Neural cell (in vitro differentiated cells): ENCODE data around the gene NIPSNAP3A. TPM values are rescaled to one million over a fixed set of nuclear protein-coding genes. Genes with fewer than 3 reads are reported as not detected.

Experiments
- H2AFZ ChIP-seq: fragments of 200-600, 300-800 bp; sonication (generic), shearing (Covaris generic); 2 replicates; pipeline ENCODE4 v1.6.0; 2014; ENCODE audit warnings: low read depth, mild to moderate bottlenecking, antibody characterized with exemption, low read length, moderate library complexity
- H3F3A ChIP-seq: fragments of 200-600 bp; shearing (Covaris generic); 2 replicates; pipeline ENCODE4 v1.6.1; 2016; ENCODE audit warnings: mild to moderate bottlenecking, moderate library complexity, mixed read lengths, antibody characterized with exemption, low read length; ENCODE audit not compliant: insufficient read depth, poor library complexity, severe bottlenecking
- H3K27ac ChIP-seq: fragments of 200-600, 300-800 bp; sonication (generic), shearing (Covaris generic); 2 replicates; pipeline ENCODE4 v1.5.1; 2014; ENCODE audit warnings: mild to moderate bottlenecking, low read length, moderate library complexity
- H3K27me3 ChIP-seq: fragments of 300-800, 200-600 bp; sonication (generic), shearing (Covaris generic); 2 replicates; pipeline ENCODE4 v1.6.0; 2014; ENCODE audit warnings: mild to moderate bottlenecking, low read depth, low read length, moderate library complexity; ENCODE audit not compliant: insufficient read depth
- H3K36me3 ChIP-seq: fragments of 300-800, 200-600 bp; sonication (generic), shearing (Covaris generic); 2 replicates; pipeline ENCODE4 v1.5.1; 2014; ENCODE audit warnings: mild to moderate bottlenecking, antibody characterized with exemption, low read length, moderate library complexity; ENCODE audit not compliant: insufficient read depth
- H3K4me2 ChIP-seq: fragments of 300-800, 200-600 bp; sonication (generic), shearing (Covaris generic); 2 replicates; pipeline ENCODE4 v1.6.0; 2014; ENCODE audit warnings: mild to moderate bottlenecking, low read length
- H3K4me3 ChIP-seq: fragments of 300-800, 200-600 bp; sonication (generic), shearing (Covaris generic); 2 replicates; pipeline ENCODE4 v1.5.1; 2014; ENCODE audit warnings: mild to moderate bottlenecking, low read length, moderate library complexity
- H3K79me2 ChIP-seq: fragments of 200-600 bp; shearing (Covaris generic); replicated peaks from 2 replicates; pipeline ENCODE4 v1.6.0; 2014; ENCODE audit warnings: mild to moderate bottlenecking, low read length, moderate library complexity; ENCODE audit not compliant: insufficient read depth
- H3K9ac ChIP-seq: fragments of 300-800, 200-600 bp; sonication (generic), shearing (Covaris generic); 2 replicates; pipeline ENCODE4 v1.6.1; 2016; ENCODE audit warnings: mild to moderate bottlenecking, low read length, mixed read lengths
- H3K9me2 ChIP-seq: fragments of 200-600 bp; shearing (Covaris generic); 2 replicates; pipeline ENCODE4 v1.6.1; 2016; ENCODE audit warnings: mild to moderate bottlenecking, low read length, mixed read lengths; ENCODE audit not compliant: insufficient read depth
- H3K9me3 ChIP-seq: fragments of 200-600, 300-800 bp; sonication (generic), shearing (Covaris generic); 2 replicates; pipeline ENCODE4 v1.6.1; 2016; ENCODE audit warnings: mild to moderate bottlenecking, mixed run types, low read length, moderate library complexity, mixed read lengths
- H4K20me1 ChIP-seq: fragments of 200-600 bp; shearing (Covaris generic); 2 replicates; pipeline ENCODE4 v1.6.1; 2016; ENCODE audit warnings: mild to moderate bottlenecking, mixed run types; ENCODE audit not compliant: insufficient read depth
- EP300 ChIP-seq: fragments of 450-650 bp; conservative IDR thresholded peaks from 2 replicates; pipeline ENCODE4 v1.6.1; 2014; ENCODE audit warnings: antibody characterized with exemption, mild to moderate bottlenecking, moderate library complexity; ENCODE audit not compliant: poor library complexity, severe bottlenecking
- EZH2 ChIP-seq: fragments of 200-600, 300-800 bp; shearing (Covaris generic), sonication (generic); IDR thresholded peaks from 2 replicates; pipeline ENCODE4 v1.6.1; 2014; ENCODE audit warnings: antibody characterized with exemption, low read length, borderline replicate concordance, mild to moderate bottlenecking; ENCODE audit not compliant: insufficient read depth, poor library complexity, severe bottlenecking
- MXI1 ChIP-seq: fragments of 450-650 bp; conservative IDR thresholded peaks from 2 replicates; pipeline ENCODE4 v1.6.1; 2014; ENCODE audit warnings: antibody characterized with exemption, mild to moderate bottlenecking; ENCODE audit not compliant: poor library complexity, severe bottlenecking
- POLR2AphosphoS5 ChIP-seq: IDR thresholded peaks from 2 replicates; pipeline ENCODE4 v1.6.1; 2012
- RAD21 ChIP-seq: fragments of 450-650 bp; conservative IDR thresholded peaks from 2 replicates; pipeline ENCODE4 v1.6.1; 2014; ENCODE audit warnings: antibody characterized with exemption, mild to moderate bottlenecking, moderate library complexity
- SMC3 ChIP-seq: fragments of 450-650 bp; conservative IDR thresholded peaks from 2 replicates; pipeline ENCODE4 v1.6.1; 2014; ENCODE audit warnings: antibody characterized with exemption, mild to moderate bottlenecking, moderate library complexity; ENCODE audit not compliant: poor library complexity
- TAF1 ChIP-seq: IDR thresholded peaks from 2 replicates; pipeline ENCODE4 v1.6.1; 2012; ENCODE audit warnings: low read depth
- polyA plus RNA-seq: library from polyadenylated mRNA; depleted of rRNA; stranded (reverse); fragments of >200 nt; gene quantifications from 2 replicates; pipeline ENCODE4 v1.2.3, GENCODE V29; 2014
- TF ChIP-seq, protein P1 (sequence below): fragments of 450-650 bp; IDR thresholded peaks from 2 replicates; pipeline ENCODE4 v1.5.1; 2014; ENCODE audit warnings: antibody characterized with exemption, mild to moderate bottlenecking, moderate library complexity; ENCODE audit not compliant: poor library complexity, severe bottlenecking
- TF ChIP-seq, protein P2 (sequence below): IDR thresholded peaks from 2 replicates; pipeline ENCODE4 v1.6.1; 2012; ENCODE audit warnings: borderline replicate concordance

NIPSNAP3A gene
- polyA plus RNA-seq, 1 donor from 2014 or later = 51.9 TPM

DNA sequence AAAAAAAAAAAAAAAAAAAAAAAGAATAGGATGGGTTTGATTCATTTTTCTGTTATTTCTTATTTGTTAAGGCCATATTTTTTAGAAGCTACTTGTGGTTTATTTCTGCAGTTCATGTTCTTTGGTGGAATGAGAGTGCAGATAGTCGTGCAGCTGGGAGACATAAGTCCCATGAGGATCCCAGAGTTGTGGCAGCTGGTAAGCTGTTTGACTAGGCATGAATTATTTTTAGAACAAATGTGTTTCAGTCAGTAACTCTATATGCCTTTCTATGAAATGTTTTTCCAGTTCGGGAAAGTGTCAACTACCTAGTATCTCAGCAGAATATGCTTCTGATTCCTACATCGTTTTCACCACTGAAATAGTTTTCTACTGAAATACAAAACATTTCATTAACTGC, 11.5 kb downstream of the NIPSNAP3A start:
- peaks cover 4% of the 10 kb centered on the region for H3K27me3 ChIP-seq

DNA sequence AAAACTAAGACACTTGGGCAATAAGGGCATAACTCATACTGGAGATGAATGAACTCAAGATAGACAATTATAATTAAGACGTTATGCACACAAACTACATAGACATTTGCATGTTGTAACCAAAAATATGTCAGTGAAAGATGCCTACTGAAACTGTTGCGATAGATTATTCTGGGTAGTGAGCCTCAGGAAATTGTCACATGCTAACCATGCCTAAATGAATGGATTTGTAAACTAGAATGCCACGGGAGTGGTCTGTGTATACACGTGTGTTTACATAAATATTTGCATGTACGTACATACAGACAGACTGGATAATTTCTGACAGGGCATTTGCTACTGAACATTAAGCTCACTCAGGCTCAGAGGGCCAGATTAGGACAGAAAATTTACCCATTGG, 17.7 kb downstream of the NIPSNAP3A start:
- H3K9me2 ChIP-seq = no peaks in the 10 kb centered on the region
- H3K27ac ChIP-seq = no peak overlapping the region
- H3K9me3 ChIP-seq = no peaks in the 10 kb centered on the region
- no peak overlapping the region for H2AFZ ChIP-seq
- no peak overlapping the region for H3K4me3 ChIP-seq
- H3K36me3 ChIP-seq = no peaks in the 10 kb centered on the region
- H4K20me1 ChIP-seq = no peaks in the 10 kb centered on the region
- no peaks in the 10 kb centered on the region for H3F3A ChIP-seq
- H3K79me2 ChIP-seq = no peaks in the 10 kb centered on the region
- no peak overlapping the region for H3K9ac ChIP-seq
- no peak overlapping the region for H3K4me2 ChIP-seq
- TF ChIP-seq, protein P1, sequence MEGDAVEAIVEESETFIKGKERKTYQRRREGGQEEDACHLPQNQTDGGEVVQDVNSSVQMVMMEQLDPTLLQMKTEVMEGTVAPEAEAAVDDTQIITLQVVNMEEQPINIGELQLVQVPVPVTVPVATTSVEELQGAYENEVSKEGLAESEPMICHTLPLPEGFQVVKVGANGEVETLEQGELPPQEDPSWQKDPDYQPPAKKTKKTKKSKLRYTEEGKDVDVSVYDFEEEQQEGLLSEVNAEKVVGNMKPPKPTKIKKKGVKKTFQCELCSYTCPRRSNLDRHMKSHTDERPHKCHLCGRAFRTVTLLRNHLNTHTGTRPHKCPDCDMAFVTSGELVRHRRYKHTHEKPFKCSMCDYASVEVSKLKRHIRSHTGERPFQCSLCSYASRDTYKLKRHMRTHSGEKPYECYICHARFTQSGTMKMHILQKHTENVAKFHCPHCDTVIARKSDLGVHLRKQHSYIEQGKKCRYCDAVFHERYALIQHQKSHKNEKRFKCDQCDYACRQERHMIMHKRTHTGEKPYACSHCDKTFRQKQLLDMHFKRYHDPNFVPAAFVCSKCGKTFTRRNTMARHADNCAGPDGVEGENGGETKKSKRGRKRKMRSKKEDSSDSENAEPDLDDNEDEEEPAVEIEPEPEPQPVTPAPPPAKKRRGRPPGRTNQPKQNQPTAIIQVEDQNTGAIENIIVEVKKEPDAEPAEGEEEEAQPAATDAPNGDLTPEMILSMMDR = no peak
- TF ChIP-seq TAF1 (no peak), RAD21 (no peak), POLR2AphosphoS5 (no peak), SMC3 (no peak), MXI1 (no peak), EP300 (no peak), EZH2 (no peak)
- TF ChIP-seq, protein P2, sequence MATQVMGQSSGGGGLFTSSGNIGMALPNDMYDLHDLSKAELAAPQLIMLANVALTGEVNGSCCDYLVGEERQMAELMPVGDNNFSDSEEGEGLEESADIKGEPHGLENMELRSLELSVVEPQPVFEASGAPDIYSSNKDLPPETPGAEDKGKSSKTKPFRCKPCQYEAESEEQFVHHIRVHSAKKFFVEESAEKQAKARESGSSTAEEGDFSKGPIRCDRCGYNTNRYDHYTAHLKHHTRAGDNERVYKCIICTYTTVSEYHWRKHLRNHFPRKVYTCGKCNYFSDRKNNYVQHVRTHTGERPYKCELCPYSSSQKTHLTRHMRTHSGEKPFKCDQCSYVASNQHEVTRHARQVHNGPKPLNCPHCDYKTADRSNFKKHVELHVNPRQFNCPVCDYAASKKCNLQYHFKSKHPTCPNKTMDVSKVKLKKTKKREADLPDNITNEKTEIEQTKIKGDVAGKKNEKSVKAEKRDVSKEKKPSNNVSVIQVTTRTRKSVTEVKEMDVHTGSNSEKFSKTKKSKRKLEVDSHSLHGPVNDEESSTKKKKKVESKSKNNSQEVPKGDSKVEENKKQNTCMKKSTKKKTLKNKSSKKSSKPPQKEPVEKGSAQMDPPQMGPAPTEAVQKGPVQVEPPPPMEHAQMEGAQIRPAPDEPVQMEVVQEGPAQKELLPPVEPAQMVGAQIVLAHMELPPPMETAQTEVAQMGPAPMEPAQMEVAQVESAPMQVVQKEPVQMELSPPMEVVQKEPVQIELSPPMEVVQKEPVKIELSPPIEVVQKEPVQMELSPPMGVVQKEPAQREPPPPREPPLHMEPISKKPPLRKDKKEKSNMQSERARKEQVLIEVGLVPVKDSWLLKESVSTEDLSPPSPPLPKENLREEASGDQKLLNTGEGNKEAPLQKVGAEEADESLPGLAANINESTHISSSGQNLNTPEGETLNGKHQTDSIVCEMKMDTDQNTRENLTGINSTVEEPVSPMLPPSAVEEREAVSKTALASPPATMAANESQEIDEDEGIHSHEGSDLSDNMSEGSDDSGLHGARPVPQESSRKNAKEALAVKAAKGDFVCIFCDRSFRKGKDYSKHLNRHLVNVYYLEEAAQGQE = no peak
- peaks cover 8% of the 10 kb centered on the region for H3K27me3 ChIP-seq

More for the DNA sequence above, 11.5 kb downstream of the NIPSNAP3A start:
- Histone ChIP-seq H3K4me2 (no peak overlapping the region), H3F3A (no peaks in the 10 kb centered on the region), H3K79me2 (no peaks in the 10 kb centered on the region), H2AFZ (no peak overlapping the region), H3K9me3 (no peaks in the 10 kb centered on the region), H3K9ac (no peak overlapping the region), H3K27ac (no peak overlapping the region), H3K9me2 (no peaks in the 10 kb centered on the region), H3K36me3 (no peaks in the 10 kb centered on the region), H3K4me3 (no peak overlapping the region), H4K20me1 (no peaks in the 10 kb centered on the region)
- TF ChIP-seq EP300 = no peak
- TF ChIP-seq MXI1 = no peak
- no peak for TF ChIP-seq RAD21
- TF ChIP-seq, protein P1 = no peak
- TF ChIP-seq, protein P2 = no peak
- TF ChIP-seq EZH2 = no peak
- TF ChIP-seq SMC3 = no peak
- TF ChIP-seq TAF1 = no peak
- no peak for TF ChIP-seq POLR2AphosphoS5
